Testis (tissue), 3 donors: ENCODE data around the gene ARL15. TPM values are rescaled to one million over a fixed set of nuclear protein-coding genes. Genes with fewer than 3 reads are reported as not detected.

Source experiments
- DNase-seq: peaks from one replicate; pipeline ENCODE4 v3.0.0-alpha.2; 2019
- H3K27ac ChIP-seq, 2 donors: fragments of 200-600 bp; sonication (generic); one replicate each; pipeline ENCODE4 v1.5.1; 2019
- H3K27me3 ChIP-seq: fragments of 200-600 bp; sonication (generic); one replicate; pipeline ENCODE4 v1.5.1; 2019
- H3K36me3 ChIP-seq: fragments of 200-600 bp; sonication (generic); one replicate; pipeline ENCODE4 v1.5.1; 2017; ENCODE audit warnings: low read depth; ENCODE audit errors: missing control alignments
- H3K4me1 ChIP-seq: fragments of 200-600 bp; sonication (generic); one replicate; pipeline ENCODE4 v1.5.1; 2019
- H3K4me3 ChIP-seq, 2 donors: fragments of 200-600 bp; sonication (generic); one replicate each; pipeline ENCODE4 v1.5.1; 2017 to 2019
- H3K9me3 ChIP-seq: fragments of 200-600 bp; sonication (generic); one replicate; pipeline ENCODE4 v1.5.1; 2017
- CTCF ChIP-seq, 3 experiments: fragments of 450-650 bp in 2 of 3; fragments of 200-600 bp in 1 of 3; sonication (generic) in 1 of 3; IDR thresholded peaks; one replicate each; pipeline ENCODE4 v1.5.1; 2016 to 2019; ENCODE audit warnings: antibody characterized with exemption in 3 of 3, mild to moderate bottlenecking in 2 of 3, moderate library complexity in 1 of 3
- POLR2A ChIP-seq: fragments of 450-650 bp; IDR thresholded peaks from one replicate; pipeline ENCODE4 v1.6.1; 2017; ENCODE audit warnings: antibody characterized with exemption, mild to moderate bottlenecking, moderate library complexity
- WGBS, 2 donors: methylation state at CpG; one replicate each; pipeline ENCODE4 v1.1.5; 2018; 5-methylcytosine and 5-hydroxymethylcytosine counted together
- intact Hi-C: fragments of 100-400 bp; cut with DNase I; formaldehyde crosslinking; loops from one replicate; pipeline ENCODE4 v1.15.1; 2023; ENCODE audit warnings: low total_unique reads
- polyA plus RNA-seq: library from polyadenylated mRNA; stranded (reverse); fragments of 350-450 nt; fragmentation: Illumina TruSeq; extraction: RNeasy Lipid Tissue Mini Kit (QIAGEN cat#74804); gene quantifications from one replicate; pipeline ENCODE4 v1.2.3, GENCODE V29; 2014; ENCODE audit warnings: low read depth, low replicate concordance; ENCODE audit not compliant: insufficient read depth
- total RNA-seq, 2 donors: library from RNA; depleted of rRNA; stranded (reverse); fragments of >200 nt; gene quantifications; one replicate each; pipeline ENCODE4 v1.2.3, GENCODE V29; 2016

Gene ARL15
- total and polyA plus RNA-seq, 3 donors from 2014 or later: 36.6 to 88.6 (median 75.2) TPM

GRCh38 chr5:53934151-53934820 is 376.1 kb downstream of the ARL15 start:
- Histone ChIP-seq H3K4me1 (peaks cover 15% of the 10 kb centered on the region), H3K36me3 (no peaks in the 10 kb centered on the region), H3K4me3 (no peak overlapping the region), H3K27me3 (no peaks in the 10 kb centered on the region), H3K27ac (no peak overlapping the region), H3K9me3 (no peaks in the 10 kb centered on the region)
- TF ChIP-seq CTCF (IDR thresholded peaks at IDR 0.05): no peak
- TF ChIP-seq POLR2A: no peak
- intact Hi-C loops: no loop called here
- WGBS, 2 donors: 66 to 81% methylated on average over 4 of the region's 4 CpGs
- DNase-seq: no peak

- intact Hi-C loops: no loop called here
- WGBS, 2 donors: 89 to 91% methylated on average over 6 of the region's 6 CpGs
- no peak for DNase-seq
- Histone ChIP-seq H3K4me3 (no peak overlapping the region), H3K36me3 (no peaks in the 10 kb centered on the region), H3K27me3 (no peaks in the 10 kb centered on the region), H3K4me1 (peaks cover 14% of the 10 kb centered on the region), H3K9me3 (no peaks in the 10 kb centered on the region), H3K27ac (no peak overlapping the region)
- no peak for TF ChIP-seq POLR2A
- no peak for TF ChIP-seq CTCF (IDR thresholded peaks at IDR 0.05)
Measured at GRCh38 chr5:53932351-53932750, 378.0 kb downstream of the ARL15 start.

GRCh38 chr5:53930457-53930856 is 379.9 kb downstream of the ARL15 start:
- Histone ChIP-seq H3K36me3 (no peaks in the 10 kb centered on the region), H3K27me3 (no peaks in the 10 kb centered on the region), H3K4me3 (no peak overlapping the region), H3K27ac (no peak overlapping the region), H3K9me3 (no peaks in the 10 kb centered on the region), H3K4me1 (no peaks in the 10 kb centered on the region)
- 68 to 71% methylated on average over 5 of the region's 5 CpGs for WGBS, 2 donors
- TF ChIP-seq CTCF (IDR thresholded peaks at IDR 0.05): no peak
- no peak for TF ChIP-seq POLR2A
- DNase-seq: no peak
- intact Hi-C loops: no loop called here

GRCh38 chr5:53929570-53929969 is 380.8 kb downstream of the ARL15 start:
- WGBS, 2 donors: 95 to 96% methylated on average over 2 of the region's 2 CpGs
- no peak for DNase-seq
- intact Hi-C loops: no loop called here

More at GRCh38 chr5:53929570-53929969, 380.8 kb downstream of the ARL15 start:
- H3K27ac ChIP-seq: no peak overlapping the region
- no peaks in the 10 kb centered on the region for H3K4me1 ChIP-seq
- H3K27me3 ChIP-seq: no peaks in the 10 kb centered on the region
- no peak overlapping the region for H3K4me3 ChIP-seq
- no peaks in the 10 kb centered on the region for H3K36me3 ChIP-seq
- TF ChIP-seq CTCF (IDR thresholded peaks at IDR 0.05) (no peak), POLR2A (no peak)
- no peaks in the 10 kb centered on the region for H3K9me3 ChIP-seq
